MM.1S (cell line): ENCODE data around the gene CPNE7.

Source experiments
- EZH2 ChIP-seq: fragments of 300-600 bp; sonication (generic); optimal IDR thresholded peaks from 2 replicates; pipeline ENCODE3; 2017; ENCODE audit warnings: low read depth, mild to moderate bottlenecking, antibody characterized with exemption, low read length, mixed read lengths
- EZH2phosphoT487 ChIP-seq: fragments of 300-600 bp; sonication (generic); IDR thresholded peaks from 2 replicates; pipeline ENCODE4 v1.6.1; 2018; ENCODE audit warnings: antibody characterized with exemption, low read length
- TF ChIP-seq, protein P1 (sequence below): fragments of 300-600 bp; sonication (generic); IDR thresholded peaks from 2 replicates; pipeline ENCODE4 v1.5.1; 2016; ENCODE audit warnings: antibody characterized with exemption, low read length, mixed read lengths

DNA sequence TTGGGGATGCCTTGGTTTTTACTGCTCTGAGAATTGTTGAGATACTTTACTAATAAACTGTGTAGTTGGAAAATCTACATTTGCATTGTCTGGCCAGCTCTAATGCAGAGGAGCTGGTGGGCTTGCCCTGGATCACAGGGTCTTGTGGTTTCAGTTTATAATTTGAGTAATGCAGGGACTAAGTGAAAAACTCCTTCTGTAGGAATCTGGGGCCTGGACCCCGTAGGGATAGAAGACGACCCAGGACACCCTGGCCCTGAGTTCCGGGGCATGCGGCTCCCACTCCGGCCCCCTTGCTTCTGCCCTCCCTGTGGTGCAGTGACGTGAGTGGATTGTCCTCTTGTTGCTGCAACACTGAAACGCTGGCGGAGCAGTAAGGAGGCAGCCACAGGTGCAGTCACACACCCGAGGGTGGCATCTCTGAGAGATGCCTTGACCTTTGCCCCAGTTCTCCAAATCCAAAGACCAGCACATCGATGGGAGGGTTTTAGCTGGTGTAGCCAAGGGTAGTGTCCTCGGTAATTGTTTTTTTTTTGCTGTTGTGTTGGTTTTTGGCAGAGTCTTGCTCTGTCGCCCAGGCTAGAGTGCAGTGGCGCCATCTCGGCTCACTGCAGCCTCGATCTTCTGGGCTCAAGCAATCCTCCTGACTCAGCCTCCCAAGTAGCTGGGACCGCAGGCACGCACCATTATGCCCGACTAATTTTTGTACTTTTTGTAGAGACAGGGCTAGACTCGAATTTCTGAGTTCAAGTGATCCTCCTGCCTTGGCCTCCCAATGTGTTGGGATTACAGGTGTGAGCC lies 17.7 kb upstream of the CPNE7 start:
- no peak for TF ChIP-seq EZH2phosphoT487
- TF ChIP-seq, protein P1, sequence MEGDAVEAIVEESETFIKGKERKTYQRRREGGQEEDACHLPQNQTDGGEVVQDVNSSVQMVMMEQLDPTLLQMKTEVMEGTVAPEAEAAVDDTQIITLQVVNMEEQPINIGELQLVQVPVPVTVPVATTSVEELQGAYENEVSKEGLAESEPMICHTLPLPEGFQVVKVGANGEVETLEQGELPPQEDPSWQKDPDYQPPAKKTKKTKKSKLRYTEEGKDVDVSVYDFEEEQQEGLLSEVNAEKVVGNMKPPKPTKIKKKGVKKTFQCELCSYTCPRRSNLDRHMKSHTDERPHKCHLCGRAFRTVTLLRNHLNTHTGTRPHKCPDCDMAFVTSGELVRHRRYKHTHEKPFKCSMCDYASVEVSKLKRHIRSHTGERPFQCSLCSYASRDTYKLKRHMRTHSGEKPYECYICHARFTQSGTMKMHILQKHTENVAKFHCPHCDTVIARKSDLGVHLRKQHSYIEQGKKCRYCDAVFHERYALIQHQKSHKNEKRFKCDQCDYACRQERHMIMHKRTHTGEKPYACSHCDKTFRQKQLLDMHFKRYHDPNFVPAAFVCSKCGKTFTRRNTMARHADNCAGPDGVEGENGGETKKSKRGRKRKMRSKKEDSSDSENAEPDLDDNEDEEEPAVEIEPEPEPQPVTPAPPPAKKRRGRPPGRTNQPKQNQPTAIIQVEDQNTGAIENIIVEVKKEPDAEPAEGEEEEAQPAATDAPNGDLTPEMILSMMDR, result no peak
- TF ChIP-seq EZH2, result no peak
